ENCODE measurements around the gene TNNI2.

GRCh38 chr11:1864831-1865665 lies 26.3 kb downstream of the TNNI2 start:
- no peak for TF ChIP-seq CTCF (conservative IDR thresholded peaks at IDR 0.05 in 1 of 2, IDR thresholded peaks at IDR 0.05 in 1 of 2; ENCODE audit: low read depth in 1 of 2, low read length in 2 of 2)
- TF ChIP-seq EZH2 (IDR thresholded peaks at IDR 0.05; ENCODE audit: low read length, missing control alignments): no peak
